ENCODE data around the gene ASCC3. TPM values are rescaled to one million over a fixed set of nuclear protein-coding genes. Genes with fewer than 3 reads are reported as not detected.
"Not testable (repeated sequence)": the region's sequence is repeated elsewhere in the genome, so short reads cannot be mapped to it uniquely, and the experiment has no call there.

ASCC3 gene
- polyA plus RNA-seq, 1 experiment: 56.0 TPM

GRCh38 chr6:100775667-100776066 is 105.5 kb downstream of the ASCC3 start:
- TF ChIP-seq, protein P1, sequence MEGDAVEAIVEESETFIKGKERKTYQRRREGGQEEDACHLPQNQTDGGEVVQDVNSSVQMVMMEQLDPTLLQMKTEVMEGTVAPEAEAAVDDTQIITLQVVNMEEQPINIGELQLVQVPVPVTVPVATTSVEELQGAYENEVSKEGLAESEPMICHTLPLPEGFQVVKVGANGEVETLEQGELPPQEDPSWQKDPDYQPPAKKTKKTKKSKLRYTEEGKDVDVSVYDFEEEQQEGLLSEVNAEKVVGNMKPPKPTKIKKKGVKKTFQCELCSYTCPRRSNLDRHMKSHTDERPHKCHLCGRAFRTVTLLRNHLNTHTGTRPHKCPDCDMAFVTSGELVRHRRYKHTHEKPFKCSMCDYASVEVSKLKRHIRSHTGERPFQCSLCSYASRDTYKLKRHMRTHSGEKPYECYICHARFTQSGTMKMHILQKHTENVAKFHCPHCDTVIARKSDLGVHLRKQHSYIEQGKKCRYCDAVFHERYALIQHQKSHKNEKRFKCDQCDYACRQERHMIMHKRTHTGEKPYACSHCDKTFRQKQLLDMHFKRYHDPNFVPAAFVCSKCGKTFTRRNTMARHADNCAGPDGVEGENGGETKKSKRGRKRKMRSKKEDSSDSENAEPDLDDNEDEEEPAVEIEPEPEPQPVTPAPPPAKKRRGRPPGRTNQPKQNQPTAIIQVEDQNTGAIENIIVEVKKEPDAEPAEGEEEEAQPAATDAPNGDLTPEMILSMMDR (IDR thresholded peaks at IDR 0.05; ENCODE audit: low read depth, low read length): 0 out of 2 replicates have a peak, but pooled peaks have one; percentile 14
- no peaks in the 10 kb centered on the region for H3K27me3 ChIP-seq (ENCODE audit: control insufficient read depth, insufficient read depth, low read length)
- no peak overlapping the region for H3K27ac ChIP-seq (ENCODE audit: low read depth, low read length)
- no peaks in the 10 kb centered on the region for H3K9me3 ChIP-seq (ENCODE audit: control insufficient read depth, insufficient read depth, low read length)
- ChIA-PET CTCF (interaction anchor here (0.5 kb wide), 1 partner anchor 17 kb away, joined by 3 read pairs; no protein-coding TSS in a partner anchor), POLR2A (no interaction called here)
- no peak for DNase-seq (ENCODE audit: low read depth, low spot score)
- H3K4me3 ChIP-seq (ENCODE audit: low read depth, low read length): no peak overlapping the region

DNA sequence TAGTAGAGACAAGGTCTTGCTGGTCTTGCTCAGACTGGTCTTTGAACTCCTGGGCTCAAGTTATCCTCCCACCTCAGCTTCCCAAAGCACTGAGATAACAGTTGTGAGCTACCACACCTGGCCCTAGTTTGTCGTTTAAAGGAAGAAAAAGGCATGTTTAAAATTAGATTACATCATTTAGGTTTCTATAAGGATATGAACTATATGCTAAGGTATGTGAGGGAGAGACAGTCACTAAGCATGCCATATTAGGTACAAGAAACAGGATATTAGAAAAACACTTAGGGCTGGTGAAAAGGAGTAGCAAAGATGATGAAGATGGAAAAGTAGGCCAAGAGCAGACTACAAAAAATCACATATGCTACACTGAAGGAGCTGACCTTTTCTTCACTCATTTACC is 106.4 kb downstream of the ASCC3 start:
- no peak overlapping the region for H3K4me3 ChIP-seq (ENCODE audit: low read depth, low read length)
- no peaks in the 10 kb centered on the region for H3K27me3 ChIP-seq (ENCODE audit: control insufficient read depth, insufficient read depth, low read length)
- H3K27ac ChIP-seq (ENCODE audit: low read depth, low read length): no peak overlapping the region
- DNase-seq (ENCODE audit: low read depth, low spot score): peak; percentile 11
- no peaks in the 10 kb centered on the region for H3K9me3 ChIP-seq (ENCODE audit: control insufficient read depth, insufficient read depth, low read length)
- ChIA-PET POLR2A (no interaction called here), CTCF (no interaction called here)
- TF ChIP-seq, protein P1 (IDR thresholded peaks at IDR 0.05; ENCODE audit: low read depth, low read length): no peak

DNA sequence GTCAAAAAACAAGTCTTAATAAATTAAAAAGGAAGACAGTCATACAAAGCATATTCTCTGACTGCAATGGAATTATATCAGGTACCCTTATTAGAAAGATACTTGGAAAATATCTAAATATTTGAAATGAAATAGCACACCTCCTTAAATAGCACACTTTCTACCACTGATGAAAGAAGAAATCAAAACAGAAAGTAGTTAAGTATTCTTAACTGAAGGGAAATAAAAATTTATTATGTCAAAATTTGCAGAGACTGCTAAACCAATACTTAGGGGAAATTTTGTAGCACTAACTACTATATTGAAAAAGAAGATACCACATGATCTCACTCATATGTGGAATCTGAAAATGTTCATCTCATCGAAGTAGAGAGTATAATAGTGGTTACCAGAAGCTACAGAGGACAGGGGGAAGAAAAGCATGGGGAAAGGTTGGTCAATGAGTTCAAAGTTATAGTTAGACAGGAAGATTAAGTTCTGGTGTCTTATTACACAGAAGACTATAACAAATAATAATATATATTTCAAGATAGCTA is 112.2 kb downstream of the ASCC3 start:
- no peak overlapping the region for H3K27ac ChIP-seq (ENCODE audit: low read depth, low read length)
- H3K9me3 ChIP-seq (ENCODE audit: control insufficient read depth, insufficient read depth, low read length): no peaks in the 10 kb centered on the region
- TF ChIP-seq, protein P1 (IDR thresholded peaks at IDR 0.05; ENCODE audit: low read depth, low read length): no peak
- POLR2A ChIA-PET: no interaction called here
- CTCF ChIA-PET: no interaction called here
- H3K27me3 ChIP-seq (ENCODE audit: control insufficient read depth, insufficient read depth, low read length): no peaks in the 10 kb centered on the region
- no peak overlapping the region for H3K4me3 ChIP-seq (ENCODE audit: low read depth, low read length)
- DNase-seq (ENCODE audit: low read depth, low spot score): no peak

DNA sequence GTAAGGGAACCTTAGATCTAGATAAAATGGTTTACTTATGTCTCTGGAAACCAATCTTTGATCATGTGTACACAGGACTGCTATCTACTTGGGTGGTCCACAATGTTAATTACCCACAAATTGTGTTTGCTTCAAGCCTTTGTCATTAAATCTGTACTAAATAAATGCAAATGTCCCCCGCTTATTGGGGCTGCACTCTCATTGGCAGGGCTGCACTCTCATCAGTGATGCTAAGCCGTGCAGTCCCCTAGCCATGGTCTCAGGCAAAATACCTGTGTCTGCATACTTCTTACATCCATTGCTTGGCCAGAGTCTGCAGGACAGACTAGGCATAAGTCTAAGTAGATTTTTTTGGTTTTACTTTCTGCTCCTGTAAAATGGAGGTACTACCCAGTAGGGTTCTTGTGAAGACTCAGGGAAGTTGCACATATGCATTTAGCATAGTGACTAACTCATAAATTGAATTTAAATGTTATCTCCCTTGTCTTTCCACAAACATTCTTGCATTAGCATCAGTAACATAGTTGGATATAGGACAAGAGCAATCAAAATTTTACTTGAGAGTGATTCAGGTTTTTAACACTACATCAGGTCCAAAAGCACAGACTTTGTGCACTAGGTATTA is 117.4 kb downstream of the ASCC3 start:
- Histone ChIP-seq H3K4me3 (ENCODE audit: low read depth, low read length) (no peak overlapping the region), H3K27ac (ENCODE audit: low read depth, low read length) (no peak overlapping the region), H3K9me3 (ENCODE audit: control insufficient read depth, insufficient read depth, low read length) (no peaks in the 10 kb centered on the region), H3K27me3 (ENCODE audit: control insufficient read depth, insufficient read depth, low read length) (no peaks in the 10 kb centered on the region)
- TF ChIP-seq, protein P1 (IDR thresholded peaks at IDR 0.05; ENCODE audit: low read depth, low read length): no peak
- POLR2A ChIA-PET: no interaction called here
- CTCF ChIA-PET: no interaction called here
- no peak for DNase-seq (ENCODE audit: low read depth, low spot score)

DNA sequence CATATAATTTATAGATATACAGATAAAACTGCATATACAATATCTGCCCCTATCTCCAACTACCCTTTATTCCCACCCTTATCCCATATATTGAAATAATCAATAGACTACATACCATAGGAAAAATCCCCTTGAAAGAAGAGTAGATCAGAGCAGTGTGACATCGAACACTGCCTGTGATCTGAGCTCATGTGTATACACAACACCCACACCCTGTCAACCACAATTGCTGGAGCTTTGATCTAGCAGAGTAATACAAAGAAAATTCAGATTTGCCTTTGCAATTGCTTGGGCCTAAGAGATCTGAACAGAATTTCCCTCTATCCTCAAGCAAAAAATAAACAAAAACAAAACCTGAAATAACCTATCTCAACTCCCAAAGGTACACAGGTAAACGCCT is 119.3 kb downstream of the ASCC3 start:
- ChIA-PET POLR2A (no interaction called here), CTCF (interaction anchor here (1.4 kb wide), 1 partner anchor 42 kb away, joined by 3 read pairs; no protein-coding TSS in a partner anchor)
- no peak for DNase-seq (ENCODE audit: low read depth, low spot score)
- H3K27me3 ChIP-seq (ENCODE audit: control insufficient read depth, insufficient read depth, low read length): no peaks in the 10 kb centered on the region
- no peaks in the 10 kb centered on the region for H3K9me3 ChIP-seq (ENCODE audit: control insufficient read depth, insufficient read depth, low read length)
- no peak overlapping the region for H3K27ac ChIP-seq (ENCODE audit: low read depth, low read length)
- TF ChIP-seq, protein P1 (IDR thresholded peaks at IDR 0.05; ENCODE audit: low read depth, low read length): no peak
- no peak overlapping the region for H3K4me3 ChIP-seq (ENCODE audit: low read depth, low read length)

DNA sequence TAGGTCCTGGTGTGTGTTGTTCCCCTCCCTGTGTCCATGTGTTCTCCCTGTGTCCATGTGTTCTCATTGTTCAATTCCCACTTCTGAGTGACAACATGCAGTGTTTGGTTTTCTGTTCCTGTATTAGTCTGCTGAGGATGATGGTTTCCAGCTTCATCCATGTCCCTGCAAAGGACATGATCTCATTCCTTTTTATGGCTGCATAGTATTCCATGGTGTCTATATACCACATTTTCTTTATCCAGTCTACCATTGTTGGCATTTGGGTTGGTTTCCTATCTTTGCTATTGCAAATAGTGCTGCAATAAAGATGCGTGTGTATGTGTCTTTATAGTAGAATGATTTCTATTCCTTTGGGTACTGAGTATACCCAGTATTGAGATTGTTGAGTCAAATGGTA is 122.7 kb downstream of the ASCC3 start:
- H3K27ac ChIP-seq (ENCODE audit: low read depth, low read length); H3K27me3 ChIP-seq (ENCODE audit: control insufficient read depth, insufficient read depth, low read length); POLR2A ChIA-PET; H3K9me3 ChIP-seq (ENCODE audit: control insufficient read depth, insufficient read depth, low read length); H3K4me3 ChIP-seq (ENCODE audit: low read depth, low read length); DNase-seq (ENCODE audit: low read depth, low spot score): not testable (repeated sequence)
- CTCF ChIA-PET: interaction anchor here (1.3 kb wide), 1 partner anchor 18 kb away, joined by 3 read pairs; no protein-coding TSS in a partner anchor
